Calu3 (cell line): ENCODE data around the gene PRR19. TPM values are rescaled to one million over a fixed set of nuclear protein-coding genes. Genes with fewer than 3 reads are reported as not detected.

Experiments
- BruUV-seq: library from RNA; stranded (reverse); fragments of 400-500 nt; replicated peaks from 2 replicates; lab custom pipeline; 2021; lab: Mats Ljungman, UMichigan
- CTCF ChIA-PET: fragments of 300-600 bp; sonication (Branson Sonifier 250); formaldehyde crosslinking; loops from one replicate; lab custom pipeline; 2022; ENCODE audit warnings: antibody characterized with exemption; lab: Charles Lee
- DNase-seq: peaks from one replicate; pipeline ENCODE4 v3.0.0; 2022
- H3K27ac Mint-ChIP-seq: one replicate; pipeline ENCODE4 v1.8.0; 2022; ENCODE audit warnings: mixed read lengths; ENCODE audit not compliant: unreplicated experiment
- H3K27me3 Mint-ChIP-seq: one replicate; pipeline ENCODE4 v1.8.0; 2022; ENCODE audit warnings: mixed read lengths; ENCODE audit not compliant: unreplicated experiment
- H3K36me3 Mint-ChIP-seq: one replicate; pipeline ENCODE4 v1.8.0; 2022; ENCODE audit warnings: mild to moderate bottlenecking, moderate library complexity, mixed read lengths; ENCODE audit not compliant: insufficient read depth, unreplicated experiment
- H3K4me1 Mint-ChIP-seq: one replicate; pipeline ENCODE4 v1.8.0; 2022; ENCODE audit warnings: mild to moderate bottlenecking, low read depth, mixed read lengths; ENCODE audit not compliant: unreplicated experiment
- H3K4me3 Mint-ChIP-seq: one replicate; pipeline ENCODE4 v1.8.0; 2022; ENCODE audit warnings: mild to moderate bottlenecking, low read depth, moderate library complexity, mixed read lengths; ENCODE audit not compliant: unreplicated experiment
- H3K9me3 Mint-ChIP-seq: one replicate; pipeline ENCODE4 v1.8.0; 2022; ENCODE audit warnings: low read depth, mixed read lengths; ENCODE audit not compliant: unreplicated experiment
- intact Hi-C: fragments of 100-400 bp; cut with micrococcal nuclease; formaldehyde crosslinking; loops from one replicate; pipeline ENCODE4 v1.10.0; 2022; ENCODE audit not compliant: unreplicated experiment
- microRNA-seq: library from miRNA; unstranded; fragments of <30 nt; microRNA quantifications from one replicate; pipeline ENCODE4 v1.2.0, GENCODE V29; 2022
- total RNA-seq: library from RNA; stranded (reverse); gene quantifications from 2 replicates; pipeline ENCODE4 v1.2.3, GENCODE V29; 2022
- TF ChIP-seq, protein P1 (sequence below): fragments of 200-600 bp; IDR thresholded peaks from one replicate; pipeline ENCODE4 v1.8.0; 2022; ENCODE audit warnings: antibody characterized with exemption; ENCODE audit not compliant: unreplicated experiment

The PRR19 gene
- total RNA-seq, 1 experiment from 2014 or later = 2.4 TPM

DNA sequence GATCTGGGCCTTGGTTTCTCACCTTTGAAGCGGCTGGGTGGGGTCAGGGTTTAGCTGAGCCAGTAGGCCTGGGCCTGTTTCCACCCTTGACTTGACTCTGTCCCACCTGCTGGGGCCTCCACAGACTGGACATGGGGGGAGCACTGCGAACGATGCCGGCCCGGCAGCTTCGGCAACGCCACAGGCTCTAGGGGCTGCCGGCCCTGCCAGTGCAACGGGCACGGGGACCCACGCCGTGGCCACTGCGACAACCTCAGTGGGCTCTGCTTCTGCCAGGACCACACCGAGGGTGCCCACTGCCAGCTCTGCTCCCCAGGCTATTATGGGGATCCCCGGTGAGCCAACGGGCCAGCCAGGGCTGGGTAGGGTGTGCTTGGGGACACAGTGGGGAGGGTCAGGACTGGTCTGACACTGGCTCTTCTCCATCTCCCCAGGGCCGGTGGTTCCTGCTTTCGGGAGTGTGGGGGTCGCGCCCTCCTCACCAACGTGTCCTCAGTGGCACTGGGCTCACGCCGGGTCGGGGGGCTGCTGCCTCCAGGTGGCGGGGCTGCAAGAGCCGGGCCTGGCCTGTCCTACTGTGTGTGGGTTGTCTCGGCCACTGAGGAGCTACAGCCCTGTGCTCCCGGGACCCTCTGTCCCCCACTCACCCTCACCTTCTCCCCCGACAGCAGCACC, 51.5 kb downstream of the PRR19 start:
- Mint-ChIP-seq H3K27me3 (no peaks in the 10 kb centered on the region), H3K9me3 (no peaks in the 10 kb centered on the region), H3K27ac (no peak overlapping the region), H3K4me1 (no peaks in the 10 kb centered on the region), H3K36me3 (peaks cover 4% of the 10 kb centered on the region), H3K4me3 (no peak overlapping the region)
- no peak for DNase-seq
- CTCF ChIA-PET = no interaction called here
- intact Hi-C loops = no loop called here
- no TSS peak for BruUV-seq
- TF ChIP-seq, protein P1, sequence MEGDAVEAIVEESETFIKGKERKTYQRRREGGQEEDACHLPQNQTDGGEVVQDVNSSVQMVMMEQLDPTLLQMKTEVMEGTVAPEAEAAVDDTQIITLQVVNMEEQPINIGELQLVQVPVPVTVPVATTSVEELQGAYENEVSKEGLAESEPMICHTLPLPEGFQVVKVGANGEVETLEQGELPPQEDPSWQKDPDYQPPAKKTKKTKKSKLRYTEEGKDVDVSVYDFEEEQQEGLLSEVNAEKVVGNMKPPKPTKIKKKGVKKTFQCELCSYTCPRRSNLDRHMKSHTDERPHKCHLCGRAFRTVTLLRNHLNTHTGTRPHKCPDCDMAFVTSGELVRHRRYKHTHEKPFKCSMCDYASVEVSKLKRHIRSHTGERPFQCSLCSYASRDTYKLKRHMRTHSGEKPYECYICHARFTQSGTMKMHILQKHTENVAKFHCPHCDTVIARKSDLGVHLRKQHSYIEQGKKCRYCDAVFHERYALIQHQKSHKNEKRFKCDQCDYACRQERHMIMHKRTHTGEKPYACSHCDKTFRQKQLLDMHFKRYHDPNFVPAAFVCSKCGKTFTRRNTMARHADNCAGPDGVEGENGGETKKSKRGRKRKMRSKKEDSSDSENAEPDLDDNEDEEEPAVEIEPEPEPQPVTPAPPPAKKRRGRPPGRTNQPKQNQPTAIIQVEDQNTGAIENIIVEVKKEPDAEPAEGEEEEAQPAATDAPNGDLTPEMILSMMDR = no peak

DNA sequence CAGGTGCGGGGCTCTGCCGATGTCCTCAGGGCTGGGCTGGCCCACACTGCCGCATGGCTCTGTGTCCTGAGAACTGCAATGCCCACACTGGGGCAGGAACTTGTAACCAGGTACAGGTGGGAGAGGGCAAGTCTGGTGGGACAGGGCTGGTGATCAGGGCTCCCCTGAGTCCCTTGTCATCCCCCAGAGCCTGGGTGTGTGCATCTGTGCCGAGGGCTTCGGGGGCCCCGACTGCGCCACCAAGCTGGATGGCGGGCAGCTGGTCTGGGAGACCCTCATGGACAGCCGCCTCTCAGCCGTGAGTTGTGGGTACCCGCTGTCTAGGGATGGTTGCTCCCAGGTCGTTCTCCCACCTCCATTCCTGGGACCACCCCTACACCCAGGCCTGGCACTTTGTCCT, 54.0 kb downstream of the PRR19 start:
- no peak for DNase-seq
- intact Hi-C loops = no loop called here
- BruUV-seq = no TSS peak
- H3K36me3 Mint-ChIP-seq = peaks cover 4% of the 10 kb centered on the region
- H3K4me1 Mint-ChIP-seq = no peaks in the 10 kb centered on the region
- H3K4me3 Mint-ChIP-seq = no peak overlapping the region
- TF ChIP-seq, protein P1 = no peak
- H3K27me3 Mint-ChIP-seq = no peaks in the 10 kb centered on the region
- H3K27ac Mint-ChIP-seq = no peak overlapping the region
- CTCF ChIA-PET = no interaction called here
- H3K9me3 Mint-ChIP-seq = no peaks in the 10 kb centered on the region

DNA sequence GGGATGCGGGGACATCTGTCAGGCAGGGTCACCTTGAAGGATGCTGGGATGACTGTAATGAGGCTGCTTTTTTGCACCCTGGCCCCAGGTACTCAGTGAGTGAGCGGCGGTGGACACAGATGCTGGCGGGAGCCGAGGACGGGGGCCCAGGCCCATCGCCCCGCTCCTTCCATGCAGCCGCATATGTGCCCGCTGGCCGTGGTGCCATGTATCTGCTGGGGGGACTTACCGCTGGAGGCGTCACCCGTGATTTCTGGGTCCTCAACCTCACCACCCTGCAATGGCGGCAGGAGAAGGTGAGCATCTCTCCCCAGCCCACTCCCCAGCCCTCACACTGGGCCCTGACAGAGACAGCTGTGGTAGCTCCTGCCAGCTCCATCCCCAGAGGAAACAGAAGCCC, 54.8 kb downstream of the PRR19 start:
- Mint-ChIP-seq H3K4me1 (no peaks in the 10 kb centered on the region), H3K4me3 (no peak overlapping the region), H3K36me3 (peaks cover 4% of the 10 kb centered on the region), H3K27me3 (no peaks in the 10 kb centered on the region), H3K27ac (no peak overlapping the region), H3K9me3 (no peaks in the 10 kb centered on the region)
- BruUV-seq = no TSS peak
- no peak for DNase-seq
- TF ChIP-seq, protein P1 = no peak
- intact Hi-C loops = no loop called here
- CTCF ChIA-PET = no interaction called here

DNA sequence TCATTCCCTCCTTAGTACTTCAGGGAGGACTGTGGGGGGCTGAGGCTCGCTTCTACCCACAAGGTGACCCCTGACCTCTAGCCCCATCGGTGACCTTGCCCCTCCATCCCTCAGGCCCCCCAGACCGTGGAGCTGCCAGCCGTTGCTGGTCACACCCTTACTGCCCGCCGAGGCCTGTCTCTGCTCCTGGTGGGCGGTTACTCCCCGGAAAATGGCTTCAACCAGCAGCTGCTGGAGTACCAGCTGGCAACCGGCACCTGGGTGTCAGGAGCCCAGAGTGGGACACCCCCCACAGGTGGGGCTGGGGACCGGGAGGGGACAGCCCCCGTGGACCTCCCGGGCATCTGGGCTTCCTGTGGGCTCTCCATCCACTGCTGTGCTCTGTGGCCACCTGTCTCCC, 55.4 kb downstream of the PRR19 start:
- no peak overlapping the region for H3K27ac Mint-ChIP-seq
- no peaks in the 10 kb centered on the region for H3K9me3 Mint-ChIP-seq
- CTCF ChIA-PET = no interaction called here
- no peaks in the 10 kb centered on the region for H3K27me3 Mint-ChIP-seq
- TF ChIP-seq, protein P1 = no peak
- no peak for DNase-seq
- intact Hi-C loops = no loop called here
- no peaks in the 10 kb centered on the region for H3K4me1 Mint-ChIP-seq
- no peak overlapping the region for H3K4me3 Mint-ChIP-seq
- no TSS peak for BruUV-seq
- H3K36me3 Mint-ChIP-seq = peaks cover 4% of the 10 kb centered on the region

Small RNA genes within 50 kb of the gene (microRNA-seq; reads per million reads assigned to microRNA genes)
- gene MIR8077 = not detected

Other genes starting within 250 kb of the PRR19 start
- gene GRIK5, start 231.9 kb upstream of the PRR19 start, total RNA-seq = 0.44 and 0.61 TPM in 2 replicates
- 22.0 and 22.1 TPM in 2 replicates for gene ZNF574, start 226.0 kb upstream of the PRR19 start, total RNA-seq
- 3.9 and 4.6 TPM in 2 replicates for gene POU2F2, start 169.7 kb upstream of the PRR19 start, total RNA-seq
- gene DEDD2, start 84.5 kb upstream of the PRR19 start, total RNA-seq = 67.5 and 78.3 TPM in 2 replicates
- gene ZNF526, start 81.8 kb upstream of the PRR19 start, total RNA-seq = 25.4 and 32.3 TPM in 2 replicates
- gene GSK3A, start 59.5 kb upstream of the PRR19 start, total RNA-seq = 58.8 and 60.6 TPM in 2 replicates
- gene ERF, start 47.0 kb upstream of the PRR19 start, total RNA-seq = 100 and 124 TPM in 2 replicates
- gene CIC, start 32.9 kb upstream of the PRR19 start, total RNA-seq = 72.6 and 75.5 TPM in 2 replicates
- gene PAFAH1B3, start 492 bp downstream of the PRR19 start, total RNA-seq = 68.3 and 72.4 TPM in 2 replicates
- 1.5 and 3.1 TPM in 2 replicates for gene TMEM145, start 11.2 kb downstream of the PRR19 start, total RNA-seq
- 32.0 and 35.0 TPM in 2 replicates for gene MEGF8, start 23.5 kb downstream of the PRR19 start, total RNA-seq
- 1.6 TPM in 2 replicates for gene CNFN, start 88.2 kb downstream of the PRR19 start, total RNA-seq
- gene LIPE, start 125.3 kb downstream of the PRR19 start, total RNA-seq = 17.1 and 22.0 TPM in 2 replicates
- gene CXCL17, start 140.8 kb downstream of the PRR19 start, total RNA-seq = 3.8 and 4.0 TPM in 2 replicates
- 132 and 159 TPM in 2 replicates for gene CEACAM1, start 226.3 kb downstream of the PRR19 start, total RNA-seq